SK-N-SH treated with all-trans-retinoic acid at 6 μM for 48 hours (cell line): ENCODE measurements around the gene CDNF.
A peak's percentile ranks its signal among the peaks of the same experiment; 100 is the strongest.

Source experiments
- ATAC-seq: fragments of 200-7000 bp; cut with Tn5 transposase; 3 replicates; pipeline ENCODE4 v1.9.1; 2020; ENCODE audit warnings: mild to moderate bottlenecking, moderate library complexity
- ARNTL ChIP-seq: fragments of 450-650 bp; formaldehyde crosslinking; IDR thresholded peaks from 2 replicates; pipeline ENCODE4 v1.5.0; 2020; ENCODE audit warnings: low read depth, mild to moderate bottlenecking, moderate library complexity, borderline replicate concordance
- ESRRG ChIP-seq: fragments of 250-450 bp; sonication (Bioruptor Pico); IDR thresholded peaks from 2 replicates; pipeline ENCODE4 v1.6.1; 2021; ENCODE audit warnings: mild to moderate bottlenecking
- GLIS3 ChIP-seq: fragments of 250-450 bp; sonication (Bioruptor Pico); IDR thresholded peaks from 2 replicates; pipeline ENCODE4 v1.5.0; 2020; ENCODE audit warnings: mild to moderate bottlenecking, moderate library complexity
- ISL1 ChIP-seq: fragments of 250-450 bp; sonication (Bioruptor Pico); IDR thresholded peaks from 2 replicates; pipeline ENCODE4 v2.1.2; 2022; ENCODE audit warnings: mild to moderate bottlenecking, moderate library complexity
- OSR1 ChIP-seq: fragments of 250-450 bp; sonication (Bioruptor Pico); IDR thresholded peaks from 2 replicates; pipeline ENCODE4 v1.8.0; 2022; ENCODE audit warnings: moderate library complexity, mild to moderate bottlenecking, inconsistent platforms
- PPARA ChIP-seq: fragments of 250-450 bp; sonication (Bioruptor Pico); IDR thresholded peaks from 2 replicates; pipeline ENCODE4 v1.5.0; 2020; ENCODE audit warnings: mild to moderate bottlenecking, borderline replicate concordance
- RARB ChIP-seq: fragments of 250-450 bp; sonication (Bioruptor Pico); IDR thresholded peaks from 2 replicates; pipeline ENCODE4 v1.8.0; 2021; ENCODE audit warnings: mild to moderate bottlenecking, moderate library complexity
- SNAI2 ChIP-seq: fragments of 250-450 bp; sonication (Bioruptor Pico); IDR thresholded peaks from 2 replicates; pipeline ENCODE4 v1.5.0; 2020; ENCODE audit warnings: mild to moderate bottlenecking, moderate library complexity
- TCF4 ChIP-seq: fragments of 250-450 bp; sonication (Bioruptor Pico); IDR thresholded peaks from 2 replicates; pipeline ENCODE4 v1.8.0; 2021; ENCODE audit warnings: mild to moderate bottlenecking, moderate library complexity, borderline replicate concordance
- TOX ChIP-seq: fragments of 250-450 bp; sonication (Bioruptor Pico); IDR thresholded peaks from 2 replicates; pipeline ENCODE4 v1.8.0; 2021; ENCODE audit warnings: mild to moderate bottlenecking, moderate library complexity, borderline replicate concordance
- ZC3H10 ChIP-seq: fragments of 250-450 bp; sonication (Bioruptor Pico); IDR thresholded peaks from 2 replicates; pipeline ENCODE4 v1.5.1; 2021; ENCODE audit warnings: mild to moderate bottlenecking, moderate library complexity
- ZFP3 ChIP-seq: fragments of 250-450 bp; sonication (Bioruptor Pico); IDR thresholded peaks from 2 replicates; pipeline ENCODE4 v1.5.0; 2020; ENCODE audit warnings: mild to moderate bottlenecking, moderate library complexity
- ZNF70 ChIP-seq: fragments of 450-650 bp; formaldehyde crosslinking; IDR thresholded peaks from 2 replicates; pipeline ENCODE4 v1.5.0; 2020; ENCODE audit warnings: mild to moderate bottlenecking, moderate library complexity
- ZNF8 ChIP-seq: fragments of 450-650 bp; formaldehyde crosslinking; IDR thresholded peaks from 2 replicates; pipeline ENCODE4 v1.5.0; 2020; ENCODE audit warnings: mild to moderate bottlenecking, moderate library complexity
- TF ChIP-seq, protein P1 (sequence below): fragments of 250-450 bp; sonication (Bioruptor Pico); IDR thresholded peaks from 2 replicates; pipeline ENCODE4 v1.5.1; 2021; ENCODE audit warnings: mild to moderate bottlenecking, moderate library complexity
- TF ChIP-seq, protein P2 (sequence below): fragments of 250-450 bp; sonication (Bioruptor Pico); IDR thresholded peaks from 2 replicates; pipeline ENCODE4 v1.8.0; 2021; ENCODE audit warnings: low read depth, mild to moderate bottlenecking, moderate library complexity, borderline replicate concordance
- TF ChIP-seq, protein P3 (sequence below): fragments of 250-450 bp; sonication (Bioruptor Pico); IDR thresholded peaks from 2 replicates; pipeline ENCODE4 v1.5.1; 2020; ENCODE audit warnings: low read depth, mild to moderate bottlenecking, moderate library complexity
- TF ChIP-seq, protein P4 (sequence below): fragments of 250-450 bp; sonication (Bioruptor Pico); IDR thresholded peaks from 2 replicates; pipeline ENCODE4 v1.5.0; 2020; ENCODE audit warnings: mild to moderate bottlenecking, moderate library complexity
- TF ChIP-seq, protein P5 (sequence below): fragments of 250-450 bp; sonication (Bioruptor Pico); IDR thresholded peaks from 2 replicates; pipeline ENCODE4 v1.8.0; 2020; ENCODE audit warnings: mild to moderate bottlenecking, moderate library complexity, borderline replicate concordance

The CDNF gene

DNA sequence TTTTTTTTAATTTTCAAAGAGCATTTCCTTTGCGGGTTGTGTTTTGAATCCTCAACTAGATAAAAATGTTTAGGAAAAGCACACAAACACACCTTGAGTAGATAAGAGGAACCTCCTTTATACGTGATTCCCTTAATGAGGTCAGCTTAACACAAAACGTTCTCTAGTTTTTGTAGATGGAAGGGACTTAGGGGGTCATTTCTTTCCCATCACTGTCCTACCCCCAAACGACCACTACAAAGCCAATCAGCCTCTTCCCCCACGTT lies 42.0 kb upstream of the CDNF start:
- no peak for ATAC-seq
- TF ChIP-seq ESRRG (CRISPR knock-in tag) (no peak), OSR1 (CRISPR knock-in tag) (no peak), ZNF70 (CRISPR knock-in tag) (no peak), ZNF8 (CRISPR knock-in tag) (no peak), ZFP3 (CRISPR knock-in tag) (no peak), PPARA (CRISPR knock-in tag) (no peak), ARNTL (CRISPR knock-in tag) (no peak), ZC3H10 (no peak), SNAI2 (CRISPR knock-in tag) (no peak), TCF4 (CRISPR knock-in tag) (no peak), TOX (CRISPR knock-in tag) (no peak), GLIS3 (CRISPR knock-in tag) (no peak), RARB (CRISPR knock-in tag) (no peak)
- TF ChIP-seq, protein P1, sequence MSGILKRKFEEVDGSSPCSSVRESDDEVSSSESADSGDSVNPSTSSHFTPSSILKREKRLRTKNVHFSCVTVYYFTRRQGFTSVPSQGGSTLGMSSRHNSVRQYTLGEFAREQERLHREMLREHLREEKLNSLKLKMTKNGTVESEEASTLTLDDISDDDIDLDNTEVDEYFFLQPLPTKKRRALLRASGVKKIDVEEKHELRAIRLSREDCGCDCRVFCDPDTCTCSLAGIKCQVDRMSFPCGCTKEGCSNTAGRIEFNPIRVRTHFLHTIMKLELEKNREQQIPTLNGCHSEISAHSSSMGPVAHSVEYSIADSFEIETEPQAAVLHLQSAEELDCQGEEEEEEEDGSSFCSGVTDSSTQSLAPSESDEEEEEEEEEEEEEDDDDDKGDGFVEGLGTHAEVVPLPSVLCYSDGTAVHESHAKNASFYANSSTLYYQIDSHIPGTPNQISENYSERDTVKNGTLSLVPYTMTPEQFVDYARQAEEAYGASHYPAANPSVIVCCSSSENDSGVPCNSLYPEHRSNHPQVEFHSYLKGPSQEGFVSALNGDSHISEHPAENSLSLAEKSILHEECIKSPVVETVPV (CRISPR knock-in tag) = no peak
- TF ChIP-seq, protein P2, sequence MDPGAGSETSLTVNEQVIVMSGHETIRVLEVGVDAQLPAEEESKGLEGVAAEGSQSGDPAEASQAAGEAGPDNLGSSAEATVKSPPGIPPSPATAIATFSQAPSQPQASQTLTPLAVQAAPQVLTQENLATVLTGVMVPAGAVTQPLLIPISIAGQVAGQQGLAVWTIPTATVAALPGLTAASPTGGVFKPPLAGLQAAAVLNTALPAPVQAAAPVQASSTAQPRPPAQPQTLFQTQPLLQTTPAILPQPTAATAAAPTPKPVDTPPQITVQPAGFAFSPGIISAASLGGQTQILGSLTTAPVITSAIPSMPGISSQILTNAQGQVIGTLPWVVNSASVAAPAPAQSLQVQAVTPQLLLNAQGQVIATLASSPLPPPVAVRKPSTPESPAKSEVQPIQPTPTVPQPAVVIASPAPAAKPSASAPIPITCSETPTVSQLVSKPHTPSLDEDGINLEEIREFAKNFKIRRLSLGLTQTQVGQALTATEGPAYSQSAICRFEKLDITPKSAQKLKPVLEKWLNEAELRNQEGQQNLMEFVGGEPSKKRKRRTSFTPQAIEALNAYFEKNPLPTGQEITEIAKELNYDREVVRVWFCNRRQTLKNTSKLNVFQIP (CRISPR knock-in tag) = no peak
- TF ChIP-seq, protein P3, sequence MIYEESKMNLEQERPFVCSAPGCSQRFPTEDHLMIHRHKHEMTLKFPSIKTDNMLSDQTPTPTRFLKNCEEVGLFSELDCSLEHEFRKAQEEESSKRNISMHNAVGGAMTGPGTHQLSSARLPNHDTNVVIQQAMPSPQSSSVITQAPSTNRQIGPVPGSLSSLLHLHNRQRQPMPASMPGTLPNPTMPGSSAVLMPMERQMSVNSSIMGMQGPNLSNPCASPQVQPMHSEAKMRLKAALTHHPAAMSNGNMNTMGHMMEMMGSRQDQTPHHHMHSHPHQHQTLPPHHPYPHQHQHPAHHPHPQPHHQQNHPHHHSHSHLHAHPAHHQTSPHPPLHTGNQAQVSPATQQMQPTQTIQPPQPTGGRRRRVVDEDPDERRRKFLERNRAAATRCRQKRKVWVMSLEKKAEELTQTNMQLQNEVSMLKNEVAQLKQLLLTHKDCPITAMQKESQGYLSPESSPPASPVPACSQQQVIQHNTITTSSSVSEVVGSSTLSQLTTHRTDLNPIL (CRISPR knock-in tag) = no peak
- TF ChIP-seq, protein P4, sequence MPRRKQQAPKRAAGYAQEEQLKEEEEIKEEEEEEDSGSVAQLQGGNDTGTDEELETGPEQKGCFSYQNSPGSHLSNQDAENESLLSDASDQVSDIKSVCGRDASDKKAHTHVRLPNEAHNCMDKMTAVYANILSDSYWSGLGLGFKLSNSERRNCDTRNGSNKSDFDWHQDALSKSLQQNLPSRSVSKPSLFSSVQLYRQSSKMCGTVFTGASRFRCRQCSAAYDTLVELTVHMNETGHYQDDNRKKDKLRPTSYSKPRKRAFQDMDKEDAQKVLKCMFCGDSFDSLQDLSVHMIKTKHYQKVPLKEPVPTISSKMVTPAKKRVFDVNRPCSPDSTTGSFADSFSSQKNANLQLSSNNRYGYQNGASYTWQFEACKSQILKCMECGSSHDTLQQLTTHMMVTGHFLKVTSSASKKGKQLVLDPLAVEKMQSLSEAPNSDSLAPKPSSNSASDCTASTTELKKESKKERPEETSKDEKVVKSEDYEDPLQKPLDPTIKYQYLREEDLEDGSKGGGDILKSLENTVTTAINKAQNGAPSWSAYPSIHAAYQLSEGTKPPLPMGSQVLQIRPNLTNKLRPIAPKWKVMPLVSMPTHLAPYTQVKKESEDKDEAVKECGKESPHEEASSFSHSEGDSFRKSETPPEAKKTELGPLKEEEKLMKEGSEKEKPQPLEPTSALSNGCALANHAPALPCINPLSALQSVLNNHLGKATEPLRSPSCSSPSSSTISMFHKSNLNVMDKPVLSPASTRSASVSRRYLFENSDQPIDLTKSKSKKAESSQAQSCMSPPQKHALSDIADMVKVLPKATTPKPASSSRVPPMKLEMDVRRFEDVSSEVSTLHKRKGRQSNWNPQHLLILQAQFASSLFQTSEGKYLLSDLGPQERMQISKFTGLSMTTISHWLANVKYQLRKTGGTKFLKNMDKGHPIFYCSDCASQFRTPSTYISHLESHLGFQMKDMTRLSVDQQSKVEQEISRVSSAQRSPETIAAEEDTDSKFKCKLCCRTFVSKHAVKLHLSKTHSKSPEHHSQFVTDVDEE = no peak
- TF ChIP-seq, protein P5, sequence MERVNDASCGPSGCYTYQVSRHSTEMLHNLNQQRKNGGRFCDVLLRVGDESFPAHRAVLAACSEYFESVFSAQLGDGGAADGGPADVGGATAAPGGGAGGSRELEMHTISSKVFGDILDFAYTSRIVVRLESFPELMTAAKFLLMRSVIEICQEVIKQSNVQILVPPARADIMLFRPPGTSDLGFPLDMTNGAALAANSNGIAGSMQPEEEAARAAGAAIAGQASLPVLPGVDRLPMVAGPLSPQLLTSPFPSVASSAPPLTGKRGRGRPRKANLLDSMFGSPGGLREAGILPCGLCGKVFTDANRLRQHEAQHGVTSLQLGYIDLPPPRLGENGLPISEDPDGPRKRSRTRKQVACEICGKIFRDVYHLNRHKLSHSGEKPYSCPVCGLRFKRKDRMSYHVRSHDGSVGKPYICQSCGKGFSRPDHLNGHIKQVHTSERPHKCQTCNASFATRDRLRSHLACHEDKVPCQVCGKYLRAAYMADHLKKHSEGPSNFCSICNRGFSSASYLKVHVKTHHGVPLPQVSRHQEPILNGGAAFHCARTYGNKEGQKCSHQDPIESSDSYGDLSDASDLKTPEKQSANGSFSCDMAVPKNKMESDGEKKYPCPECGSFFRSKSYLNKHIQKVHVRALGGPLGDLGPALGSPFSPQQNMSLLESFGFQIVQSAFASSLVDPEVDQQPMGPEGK (CRISPR knock-in tag) = no peak

DNA sequence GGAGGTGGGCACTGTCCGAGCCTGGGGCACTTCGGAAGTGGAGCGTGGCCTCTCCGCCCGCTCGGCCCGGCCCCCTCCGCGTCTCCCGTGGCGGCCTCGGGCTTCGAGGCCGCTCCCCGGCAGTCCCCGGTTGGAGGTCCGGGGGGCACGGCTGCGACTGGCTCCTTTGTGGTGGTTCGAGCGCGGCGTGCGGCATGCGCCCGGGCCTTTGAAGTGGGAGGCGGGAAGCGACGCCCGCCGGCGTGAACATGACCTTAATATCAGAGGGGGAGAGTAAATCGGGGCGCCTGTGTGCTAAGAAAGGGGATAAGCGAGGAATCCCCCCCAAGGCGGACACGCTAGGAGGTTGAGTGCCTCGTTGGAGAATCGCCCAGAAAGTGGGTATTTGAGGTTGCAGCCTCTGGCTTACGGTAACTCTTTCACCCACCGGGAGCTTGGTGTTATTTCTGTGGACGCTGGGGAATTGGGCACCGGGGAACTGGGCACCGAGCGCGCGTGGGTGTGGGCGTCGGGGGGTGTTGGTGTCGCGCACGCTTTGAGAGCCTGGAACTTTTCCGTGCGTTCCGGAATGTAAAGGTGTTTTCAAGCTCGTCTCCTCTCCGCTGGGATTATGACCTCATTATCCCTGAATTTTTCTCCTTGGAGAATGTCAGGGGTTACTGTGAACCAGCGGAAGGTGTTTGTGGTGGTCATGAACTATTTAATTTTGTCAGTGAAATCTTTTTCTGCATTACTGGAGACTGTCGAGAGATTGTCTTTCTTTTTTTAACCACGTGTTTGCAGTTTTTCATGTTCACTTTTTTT lies 41.5 kb upstream of the CDNF start:
- peak; percentile 4 for ATAC-seq
- no peak for TF ChIP-seq ESRRG (CRISPR knock-in tag)
- TF ChIP-seq, protein P5 (CRISPR knock-in tag) = no peak
- TF ChIP-seq ZNF70 (CRISPR knock-in tag) = no peak
- TF ChIP-seq, protein P4 = no peak
- TF ChIP-seq TOX (CRISPR knock-in tag) = no peak
- TF ChIP-seq RARB (CRISPR knock-in tag) = no peak
- TF ChIP-seq OSR1 (CRISPR knock-in tag) = no peak
- no peak for TF ChIP-seq ISL1
- no peak for TF ChIP-seq ZFP3 (CRISPR knock-in tag)
- TF ChIP-seq PPARA (CRISPR knock-in tag) = no peak
- TF ChIP-seq, protein P3 (CRISPR knock-in tag) = no peak
